ENCODE results near the gene ZNF683.
"Not testable (repeated sequence)": the region's sequence is repeated elsewhere in the genome, so short reads cannot be mapped to it uniquely, and the experiment has no call there.

ZNF683 gene

GRCh38 chr1:26335774-26336476, 36.6 kb downstream of the ZNF683 start:
- DNase-seq = no peak

- DNase-seq = not testable (repeated sequence)
Measured at GRCh38 chr1:26333312-26333711, 39.2 kb downstream of the ZNF683 start.

- no peak for DNase-seq
Measured at GRCh38 chr1:26330276-26330675, 42.3 kb downstream of the ZNF683 start.

- DNase-seq = not testable (repeated sequence)
Measured at GRCh38 chr1:26329380-26329779, 43.2 kb downstream of the ZNF683 start.

- no peak for DNase-seq
Measured at GRCh38 chr1:26328597-26328996, 44.0 kb downstream of the ZNF683 start.

- no peak for DNase-seq
Measured at GRCh38 chr1:26327956-26328362, 44.6 kb downstream of the ZNF683 start.

- no peak for DNase-seq
Measured at GRCh38 chr1:26324550-26324949, 48.0 kb downstream of the ZNF683 start.

GRCh38 chr1:26323382-26323781, 49.2 kb downstream of the ZNF683 start:
- no peak for DNase-seq

GRCh38 chr1:26322042-26322331, 50.6 kb downstream of the ZNF683 start:
- DNase-seq = no peak

GRCh38 chr1:26321315-26322041, 51.1 kb downstream of the ZNF683 start:
- DNase-seq = peak in 1 of 2 experiments; percentile 57

- DNase-seq = no peak
Measured at GRCh38 chr1:26320896-26321295, 51.7 kb downstream of the ZNF683 start.

- DNase-seq = no peak
Measured at GRCh38 chr1:26318338-26319064, 54.0 kb downstream of the ZNF683 start.

- no peak for DNase-seq
Measured at GRCh38 chr1:26317612-26318337, 54.8 kb downstream of the ZNF683 start, which contains the start of gene CD52. Gene CD52 (plus strand): TSS chr1:26317958. CDS start chr1:26318018, 60 bp downstream.

GRCh38 chr1:26317146-26317545, 55.4 kb downstream of the ZNF683 start:
- DNase-seq = no peak

GRCh38 chr1:26315874-26316850, 56.4 kb downstream of the ZNF683 start:
- no peak for DNase-seq

GRCh38 chr1:26314501-26314900, 58.0 kb downstream of the ZNF683 start:
- no peak for DNase-seq

Measured in cerebellar nuclear complex (tissue), 1 donor.